HepG2 (cell line): ENCODE data around the gene SDC4. TPM values are rescaled to one million over a fixed set of nuclear protein-coding genes. Genes with fewer than 3 reads are reported as not detected.

Experiments
- ATAC-seq: fragments of 200-7000 bp; cut with Tn5 transposase; 3 replicates; pipeline ENCODE4 v1.9.1; 2020; ENCODE audit warnings: mild to moderate bottlenecking, moderate library complexity
- BruUV-seq: library from RNA; stranded (reverse); fragments of 400-500 nt; replicated peaks from 2 replicates; lab custom pipeline; 2021; lab: Mats Ljungman, UMichigan
- CTCF ChIA-PET: fragments of 300-600 bp; formaldehyde crosslinking; extraction: SDS; loops from one replicate; lab custom pipeline; 2021; ENCODE audit warnings: low total read pairs, inconsistent platforms, low intra/inter-chr PET ratio; lab: Yijun Ruan, JAX
- POLR2A ChIA-PET: fragments of 350-600 bp; sonication (Branson Sonifier 250); formaldehyde crosslinking; loops from one replicate; lab custom pipeline; 2020; ENCODE audit warnings: antibody characterized with exemption, inconsistent platforms; lab: Yijun Ruan, JAX
- DNase-seq: peaks from one replicate; pipeline ENCODE4 v3.0.0-alpha.2; 2015; ENCODE audit warnings: low spot score
- FAIRE-seq: peaks from 3 replicates; lab custom pipeline; 2011; peaks lifted over from hg19 to GRCh38; lab: Jason Lieb, UNC
- H2AFZ ChIP-seq: one replicate; pipeline ENCODE4 v1.6.1; 2011; ENCODE audit warnings: low read length, inconsistent platforms
- H3K27ac ChIP-seq: fragments of 300-600 bp; 3 replicates; pipeline ENCODE4 v1.8.0; 2011; ENCODE audit warnings: mixed run types, mild to moderate bottlenecking, mixed read lengths, low read length, inconsistent platforms; ENCODE audit not compliant: insufficient read depth; ENCODE audit errors: extremely low read length
- H3K27me3 ChIP-seq, 2 experiments: fragments of 200-600 bp in 1 of 2; 2 replicates in 1 of 2; 3 replicates in 1 of 2; pipeline versions ENCODE4 v1.6.0 to v1.8.0; 2011; ENCODE audit warnings: low read length in 2 of 2, mild to moderate bottlenecking in 2 of 2, moderate library complexity in 2 of 2, inconsistent platforms in 1 of 2; ENCODE audit not compliant: insufficient read depth in 2 of 2, control insufficient read depth in 1 of 2
- H3K36me3 ChIP-seq, 2 experiments: fragments of 200-600 bp in 1 of 2; replicated peaks in 1 of 2; 2 replicates in 1 of 2; 3 replicates in 1 of 2; pipeline versions ENCODE4 v1.5.1 to v1.8.0; 2011; ENCODE audit warnings: low read length in 2 of 2, inconsistent platforms in 1 of 2; ENCODE audit not compliant: insufficient read depth in 2 of 2, control insufficient read depth in 1 of 2
- H3K4me1 ChIP-seq: 2 replicates; pipeline ENCODE4 v1.5.1; 2012; ENCODE audit warnings: low read length, inconsistent platforms; ENCODE audit not compliant: insufficient read depth
- H3K4me2 ChIP-seq: 2 replicates; pipeline ENCODE4 v1.6.0; 2011; ENCODE audit warnings: low read depth, low read length, inconsistent platforms
- H3K4me3 ChIP-seq, 3 experiments: fragments of 200-600 bp in 1 of 3; sonication (generic), shearing (Covaris generic) in 1 of 3; replicated peaks in 1 of 3; 2 replicates each; pipeline ENCODE4 v1.5.1; 2011 to 2016; ENCODE audit warnings: low read length in 3 of 3, inconsistent platforms in 2 of 3, low read depth in 2 of 3, mild to moderate bottlenecking in 2 of 3, control low read depth in 1 of 3, mixed read lengths in 1 of 3; ENCODE audit not compliant: insufficient read depth in 1 of 3
- H3K79me2 ChIP-seq: one replicate; pipeline ENCODE4 v1.6.1; 2011; ENCODE audit warnings: low read length, inconsistent platforms; ENCODE audit not compliant: insufficient read depth
- H3K9ac ChIP-seq: 2 replicates; pipeline ENCODE4 v1.6.0; 2011; ENCODE audit warnings: mild to moderate bottlenecking, low read depth, low read length, inconsistent platforms; ENCODE audit not compliant: insufficient read depth
- H3K9me3 ChIP-seq: 2 replicates; pipeline ENCODE4 v1.5.1; 2012; ENCODE audit warnings: mild to moderate bottlenecking, low read length
- H4K20me1 ChIP-seq: 2 replicates; pipeline ENCODE4 v1.6.0; 2011; ENCODE audit warnings: inconsistent platforms, mild to moderate bottlenecking, low read length, moderate library complexity; ENCODE audit not compliant: insufficient read depth
- CREM ChIP-seq, 2 experiments: sonication (generic) in 1 of 2; formaldehyde crosslinking in 1 of 2; IDR thresholded peaks; 2 replicates each; pipeline versions ENCODE4 v1.4.0 to v1.6.1; 2016 to 2020; ENCODE audit warnings: antibody characterized with exemption in 1 of 2, mild to moderate bottlenecking in 1 of 2, missing genetic modification reagents in 1 of 2
- KDM2A ChIP-seq: sonication (generic); formaldehyde crosslinking; IDR thresholded peaks from 2 replicates; pipeline ENCODE4 v1.4.0; 2020; ENCODE audit warnings: low read depth, missing genetic modification reagents, borderline replicate concordance
- MEIS2 ChIP-seq: sonication (generic); formaldehyde crosslinking; IDR thresholded peaks from 2 replicates; pipeline ENCODE4 v1.9.0; 2021; ENCODE audit warnings: mild to moderate bottlenecking, missing genetic modification reagents
- NR2F6 ChIP-seq, 2 experiments: IDR thresholded peaks; 2 replicates each; pipeline ENCODE4 v1.6.1; 2016; ENCODE audit warnings: antibody characterized with exemption in 1 of 2, mild to moderate bottlenecking in 1 of 2
- WIZ ChIP-seq: sonication (generic); formaldehyde crosslinking; IDR thresholded peaks from 2 replicates; pipeline ENCODE4 v1.5.1; 2020; ENCODE audit warnings: mild to moderate bottlenecking, missing genetic modification reagents
- ZNF263 ChIP-seq: sonication (generic); formaldehyde crosslinking; IDR thresholded peaks from 2 replicates; pipeline ENCODE4 v1.4.0; 2020; ENCODE audit warnings: missing genetic modification reagents
- ZNF337 ChIP-seq: sonication (generic); formaldehyde crosslinking; IDR thresholded peaks from 2 replicates; pipeline ENCODE4 v1.5.1; 2020; ENCODE audit warnings: missing genetic modification reagents, low read depth, mild to moderate bottlenecking, borderline replicate concordance
- ZNF644 ChIP-seq: IDR thresholded peaks from 2 replicates; pipeline ENCODE4 v1.6.1; 2016; ENCODE audit warnings: low read depth
- WGBS: methylation state at CpG from one replicate; pipeline ENCODE4 v1.1.6; 2017; ENCODE audit warnings: low lambda C conversion rate; 5-methylcytosine and 5-hydroxymethylcytosine counted together
- in situ Hi-C: cut with HindIII; loops from 2 replicates; pipeline ENCODE4 v1.10.0; 2017; ENCODE audit warnings: low pct_unique_long_range_greater_than_20kb; ENCODE audit not compliant: extremely low pct_ligation_motif_present
- intact Hi-C: fragments of 100-400 bp; cut with micrococcal nuclease; formaldehyde crosslinking; loops from one replicate; pipeline ENCODE4 v1.10.0; 2022; ENCODE audit not compliant: unreplicated experiment
- polyA plus RNA-seq, 8 experiments: library from polyadenylated mRNA; depleted of rRNA in 3 of 8; stranded (reverse) in 7 of 8; unstranded in 1 of 8; fragments of >200 nt; fragmentation: Illumina TruSeq in 4 of 8; extraction: Trizol in 4 of 8; gene quantifications; 2 replicates each; pipeline versions ENCODE4 v1.2.1 to v1.2.3, GENCODE V29; 2011 to 2016; ENCODE audit warnings: low read depth in 4 of 8, missing spikeins in 1 of 8, mixed read lengths in 1 of 8; ENCODE audit not compliant: insufficient read depth in 1 of 8
- total RNA-seq, 5 experiments: library from RNA; depleted of rRNA; stranded (reverse); fragments of >200 nt; fragmentation: Illumina TruSeq; extraction: Trizol; gene quantifications; 2 replicates each; pipeline ENCODE4 v1.2.3, GENCODE V29; 2016; ENCODE audit warnings: low read depth in 1 of 5
- TF ChIP-seq, protein P1 (sequence below): sonication (generic); formaldehyde crosslinking; IDR thresholded peaks from 2 replicates; pipeline ENCODE4 v1.4.0; 2020; ENCODE audit warnings: mild to moderate bottlenecking, low read depth, missing genetic modification reagents
- TF ChIP-seq, protein P2 (sequence below): sonication (generic); formaldehyde crosslinking; IDR thresholded peaks from 2 replicates; pipeline ENCODE4 v1.5.0; 2020; ENCODE audit warnings: missing genetic modification reagents, mild to moderate bottlenecking, borderline replicate concordance
- TF ChIP-seq, protein P3 (sequence below): IDR thresholded peaks from 2 replicates; pipeline ENCODE4 v1.6.1; 2016; ENCODE audit warnings: control low read depth

SDC4 gene
- total and polyA plus RNA-seq, 2 of the 13 experiments (the other 11 are each of a cell fraction or from before 2014, with no cell fraction given), result 49.0 to 65.1 TPM

DNA sequence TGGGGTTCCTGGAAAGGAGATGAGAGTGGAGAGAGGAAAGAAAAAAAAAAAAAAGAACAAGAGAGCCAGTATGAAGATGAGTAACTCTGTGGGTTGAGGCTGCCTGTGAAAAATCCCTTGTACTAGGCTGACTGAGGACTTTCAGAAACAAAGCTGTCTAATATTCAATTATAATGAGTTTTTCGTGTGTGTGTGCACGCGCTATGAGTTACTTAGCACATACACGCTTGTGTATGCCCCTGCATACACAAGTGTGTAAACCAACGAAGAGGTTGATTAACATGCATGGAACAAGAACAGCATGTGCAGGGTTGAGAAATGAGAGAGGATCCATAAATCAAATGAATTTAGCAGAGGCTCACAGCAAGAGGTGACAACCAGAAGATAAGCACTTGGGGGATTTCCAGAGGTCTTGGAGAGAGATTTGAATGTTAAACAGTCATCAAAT, 46.4 kb downstream of the SDC4 start:
- Histone ChIP-seq H3K4me3 (no peak overlapping the region), H3K79me2 (no peaks in the 10 kb centered on the region), H3K9me3 (no peaks in the 10 kb centered on the region), H3K36me3 (no peaks in the 10 kb centered on the region), H2AFZ (no peak overlapping the region)
- FAIRE-seq, result no peak
- no peak for ATAC-seq
- in situ Hi-C loops (no loop called here), intact Hi-C loops (no loop called here)
- 47% methylated on average over 5 of the region's 5 CpGs for WGBS
- TF ChIP-seq CREM (IDR thresholded peaks at IDR 0.05) (no peak), CREM (CRISPR knock-in tag; IDR thresholded peaks at IDR 0.05) (no peak), ZNF337 (CRISPR knock-in tag) (no peak), NR2F6 (IDR thresholded peaks at IDR 0.05) (no peak), NR2F6 (CRISPR knock-in tag; IDR thresholded peaks at IDR 0.05) (no peak)
- TF ChIP-seq, protein P1, sequence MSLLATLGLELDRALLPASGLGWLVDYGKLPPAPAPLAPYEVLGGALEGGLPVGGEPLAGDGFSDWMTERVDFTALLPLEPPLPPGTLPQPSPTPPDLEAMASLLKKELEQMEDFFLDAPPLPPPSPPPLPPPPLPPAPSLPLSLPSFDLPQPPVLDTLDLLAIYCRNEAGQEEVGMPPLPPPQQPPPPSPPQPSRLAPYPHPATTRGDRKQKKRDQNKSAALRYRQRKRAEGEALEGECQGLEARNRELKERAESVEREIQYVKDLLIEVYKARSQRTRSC (CRISPR knock-in tag), result no peak
- TF ChIP-seq, all 625 proteins: peak for 0
- H3K27me3 ChIP-seq, result peaks cover 5 to 14% of the 10 kb centered on the region in 2 experiments; a peak in 3 of 5 replicates
- CTCF ChIA-PET, result no interaction called here
- 0 out of 2 replicates have a peak, but pooled peaks cover 4% of the 10 kb centered on the region for H3K4me1 ChIP-seq
- DNase-seq, result no peak
- H3K27ac ChIP-seq, result no peak overlapping the region
- POLR2A ChIA-PET, result no interaction called here
- no peak overlapping the region for H3K4me2 ChIP-seq
- no peak overlapping the region for H3K9ac ChIP-seq
- no peaks in the 10 kb centered on the region for H4K20me1 ChIP-seq
- BruUV-seq, result no TSS peak

DNA sequence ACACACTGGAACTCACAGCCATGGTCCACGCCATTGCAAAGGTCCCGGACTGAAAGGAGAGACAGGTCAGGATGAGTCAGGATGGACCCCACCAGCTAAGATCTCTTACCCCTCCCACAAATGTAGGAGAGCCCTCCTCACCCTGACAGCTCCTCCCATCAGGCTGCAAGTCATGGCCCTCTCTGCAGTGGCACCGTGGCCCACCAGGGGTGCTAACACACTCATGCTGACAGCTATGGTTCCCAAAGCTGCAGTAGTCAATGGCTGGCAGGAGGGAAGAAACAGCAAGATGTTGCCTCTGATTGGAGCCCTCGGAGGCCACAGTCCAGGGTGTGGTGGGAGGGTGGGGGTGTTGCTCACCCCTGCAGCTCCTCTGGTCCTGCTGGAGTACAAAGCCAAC, 47.3 kb downstream of the SDC4 start:
- H3K27ac ChIP-seq, result no peak overlapping the region
- ChIA-PET POLR2A (no interaction called here), CTCF (no interaction called here)
- no peaks in the 10 kb centered on the region for H4K20me1 ChIP-seq
- H3K4me1 ChIP-seq, result no peaks in the 10 kb centered on the region
- peak; percentile 98 for ATAC-seq
- FAIRE-seq, result peak; percentile 96
- H3K79me2 ChIP-seq, result no peaks in the 10 kb centered on the region
- H3K4me2 ChIP-seq, result no peak overlapping the region
- no peaks in the 10 kb centered on the region for H3K9me3 ChIP-seq
- 5% methylated on average over 4 of the region's 4 CpGs for WGBS
- peak; percentile 56 for DNase-seq
- H2AFZ ChIP-seq, result no peak overlapping the region
- no peaks in the 10 kb centered on the region for H3K36me3 ChIP-seq
- peaks cover 5 to 13% of the 10 kb centered on the region in 2 experiments; a peak in 3 of 5 replicates for H3K27me3 ChIP-seq
- intact Hi-C loops (no loop called here), in situ Hi-C loops (no loop called here)
- no peak overlapping the region for H3K9ac ChIP-seq
- BruUV-seq, result no TSS peak
- H3K4me3 ChIP-seq, result no peak overlapping the region
- peak; percentile 61; the same call in 1 of the 2 replicates for TF ChIP-seq ZNF263 (CRISPR knock-in tag)
- TF ChIP-seq MEIS2, result 0 out of 2 replicates have a peak, but pooled peaks have one; percentile 41
- TF ChIP-seq, protein P2, sequence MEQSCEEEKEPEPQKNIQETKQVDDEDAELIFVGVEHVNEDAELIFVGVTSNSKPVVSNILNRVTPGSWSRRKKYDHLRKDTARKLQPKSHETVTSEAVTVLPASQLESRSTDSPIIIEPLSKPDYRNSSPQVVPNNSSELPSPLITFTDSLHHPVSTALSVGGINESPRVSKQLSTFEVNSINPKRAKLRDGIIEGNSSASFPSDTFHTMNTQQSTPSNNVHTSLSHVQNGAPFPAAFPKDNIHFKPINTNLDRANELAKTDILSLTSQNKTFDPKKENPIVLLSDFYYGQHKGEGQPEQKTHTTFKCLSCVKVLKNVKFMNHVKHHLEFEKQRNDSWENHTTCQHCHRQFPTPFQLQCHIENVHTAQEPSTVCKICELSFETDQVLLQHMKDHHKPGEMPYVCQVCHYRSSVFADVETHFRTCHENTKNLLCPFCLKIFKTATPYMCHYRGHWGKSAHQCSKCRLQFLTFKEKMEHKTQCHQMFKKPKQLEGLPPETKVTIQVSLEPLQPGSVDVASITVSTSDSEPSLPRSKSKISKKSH (CRISPR knock-in tag), result 0 out of 2 replicates have a peak, but pooled peaks have one; percentile 43
- TF ChIP-seq, protein P3, sequence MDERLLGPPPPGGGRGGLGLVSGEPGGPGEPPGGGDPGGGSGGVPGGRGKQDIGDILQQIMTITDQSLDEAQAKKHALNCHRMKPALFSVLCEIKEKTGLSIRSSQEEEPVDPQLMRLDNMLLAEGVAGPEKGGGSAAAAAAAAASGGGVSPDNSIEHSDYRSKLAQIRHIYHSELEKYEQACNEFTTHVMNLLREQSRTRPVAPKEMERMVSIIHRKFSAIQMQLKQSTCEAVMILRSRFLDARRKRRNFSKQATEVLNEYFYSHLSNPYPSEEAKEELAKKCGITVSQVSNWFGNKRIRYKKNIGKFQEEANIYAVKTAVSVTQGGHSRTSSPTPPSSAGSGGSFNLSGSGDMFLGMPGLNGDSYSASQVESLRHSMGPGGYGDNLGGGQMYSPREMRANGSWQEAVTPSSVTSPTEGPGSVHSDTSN (CRISPR knock-in tag), result peak; percentile 44; the same call in 1 of the 2 replicates
- peak; percentile 35; the same call in 1 of the 2 replicates for TF ChIP-seq KDM2A (CRISPR knock-in tag)
- TF ChIP-seq ZNF644 (CRISPR knock-in tag), result peak; percentile 89
- no peak for TF ChIP-seq WIZ (CRISPR knock-in tag)
